ENCODE measurements around the gene DLX3.

DLX3 gene

GRCh38 chr17:50018909-50019308, 23.9 kb upstream of the DLX3 start:
- no peak for TF ChIP-seq NFIC (IDR thresholded peaks at IDR 0.05)
- no peak for TF ChIP-seq CREB1 (IDR thresholded peaks at IDR 0.05; ENCODE audit: low read depth)
- no peak for TF ChIP-seq FOXM1 (IDR thresholded peaks at IDR 0.05; ENCODE audit: borderline replicate concordance, low read depth)
- TF ChIP-seq TCF12 (IDR thresholded peaks at IDR 0.05; ENCODE audit: low read depth) = no peak
- TF ChIP-seq RAD21 (IDR thresholded peaks at IDR 0.05; ENCODE audit: low read depth) = no peak
- TF ChIP-seq USF1 (IDR thresholded peaks at IDR 0.05) = no peak
- no peak for TF ChIP-seq CEBPB (IDR thresholded peaks at IDR 0.05)
- no peak for TF ChIP-seq YY1 (IDR thresholded peaks at IDR 0.05; ENCODE audit: low read depth)
- no peak for TF ChIP-seq MAX (IDR thresholded peaks at IDR 0.05)
- TF ChIP-seq TAF1 (IDR thresholded peaks at IDR 0.05; ENCODE audit: low read depth) = no peak
- TF ChIP-seq REST (IDR thresholded peaks at IDR 0.05; ENCODE audit: low read depth) = no peak
- no peak for TF ChIP-seq EP300 (IDR thresholded peaks at IDR 0.05; ENCODE audit: borderline replicate concordance)
- TF ChIP-seq TEAD4 (IDR thresholded peaks at IDR 0.05) = no peak
- TF ChIP-seq EGR1 (IDR thresholded peaks at IDR 0.05) = no peak
- TF ChIP-seq ZBTB7A (IDR thresholded peaks at IDR 0.05; ENCODE audit: low read depth) = no peak

GRCh38 chr17:50015146-50015545, 20.1 kb upstream of the DLX3 start:
- TF ChIP-seq TCF12 (IDR thresholded peaks at IDR 0.05; ENCODE audit: low read depth) (no peak), RAD21 (IDR thresholded peaks at IDR 0.05; ENCODE audit: low read depth) (no peak), EP300 (IDR thresholded peaks at IDR 0.05; ENCODE audit: borderline replicate concordance) (no peak), YY1 (IDR thresholded peaks at IDR 0.05; ENCODE audit: low read depth) (no peak), MAX (IDR thresholded peaks at IDR 0.05) (no peak), CEBPB (IDR thresholded peaks at IDR 0.05) (no peak), REST (IDR thresholded peaks at IDR 0.05; ENCODE audit: low read depth) (no peak), TEAD4 (IDR thresholded peaks at IDR 0.05) (no peak), TAF1 (IDR thresholded peaks at IDR 0.05; ENCODE audit: low read depth) (no peak), EGR1 (IDR thresholded peaks at IDR 0.05) (no peak), CREB1 (IDR thresholded peaks at IDR 0.05; ENCODE audit: low read depth) (no peak), USF1 (IDR thresholded peaks at IDR 0.05) (no peak), NFIC (IDR thresholded peaks at IDR 0.05) (no peak), ZBTB7A (IDR thresholded peaks at IDR 0.05; ENCODE audit: low read depth) (no peak), FOXM1 (IDR thresholded peaks at IDR 0.05; ENCODE audit: borderline replicate concordance, low read depth) (no peak)

GRCh38 chr17:50014471-50015088, 19.6 kb upstream of the DLX3 start:
- TF ChIP-seq RAD21 (IDR thresholded peaks at IDR 0.05; ENCODE audit: low read depth) = no peak
- TF ChIP-seq TEAD4 (IDR thresholded peaks at IDR 0.05) = no peak
- TF ChIP-seq YY1 (IDR thresholded peaks at IDR 0.05; ENCODE audit: low read depth) = no peak
- no peak for TF ChIP-seq EGR1 (IDR thresholded peaks at IDR 0.05)
- no peak for TF ChIP-seq MAX (IDR thresholded peaks at IDR 0.05)
- no peak for TF ChIP-seq NFIC (IDR thresholded peaks at IDR 0.05)
- no peak for TF ChIP-seq REST (IDR thresholded peaks at IDR 0.05; ENCODE audit: low read depth)
- no peak for TF ChIP-seq CEBPB (IDR thresholded peaks at IDR 0.05)
- TF ChIP-seq ZBTB7A (IDR thresholded peaks at IDR 0.05; ENCODE audit: low read depth) = no peak

- TF ChIP-seq EP300 (IDR thresholded peaks at IDR 0.05; ENCODE audit: borderline replicate concordance) (no peak), NFIC (IDR thresholded peaks at IDR 0.05) (no peak), TEAD4 (IDR thresholded peaks at IDR 0.05) (no peak), EGR1 (IDR thresholded peaks at IDR 0.05) (no peak), MAX (IDR thresholded peaks at IDR 0.05) (no peak)
Measured at GRCh38 chr17:50013079-50013478, 18.1 kb upstream of the DLX3 start.

Data from Ishikawa (cell line).